Measurements from ENCODE around the gene TMEM26.
"Not testable (repeated sequence)": the region's sequence is repeated elsewhere in the genome, so short reads cannot be mapped to it uniquely, and the experiment has no call there.

Gene TMEM26

GRCh38 chr10:61408105-61408504 lies 45.1 kb downstream of the TMEM26 start:
- DNase-seq (ENCODE audit: low read depth): no peak
- no peak overlapping the region for H3K4me3 ChIP-seq (ENCODE audit: low read depth, low read length)

GRCh38 chr10:61406736-61407135 lies 46.4 kb downstream of the TMEM26 start:
- no peak overlapping the region for H3K4me3 ChIP-seq (ENCODE audit: low read depth, low read length)
- no peak for DNase-seq (ENCODE audit: low read depth)

GRCh38 chr10:61406242-61406641 lies 46.9 kb downstream of the TMEM26 start:
- DNase-seq (ENCODE audit: low read depth): no peak
- no peak overlapping the region for H3K4me3 ChIP-seq (ENCODE audit: low read depth, low read length)

- H3K4me3 ChIP-seq (ENCODE audit: low read depth, low read length): no peak overlapping the region
- peak; percentile 16 for DNase-seq (ENCODE audit: low read depth)
Observed at GRCh38 chr10:61404751-61405150, 48.4 kb downstream of the TMEM26 start.

- H3K4me3 ChIP-seq (ENCODE audit: low read depth, low read length): no peak overlapping the region
- DNase-seq (ENCODE audit: low read depth): no peak
Observed at GRCh38 chr10:61400524-61400923, 52.7 kb downstream of the TMEM26 start.

GRCh38 chr10:61399406-61399805 lies 53.8 kb downstream of the TMEM26 start:
- no peak overlapping the region for H3K4me3 ChIP-seq (ENCODE audit: low read depth, low read length)
- peak; percentile 21 for DNase-seq (ENCODE audit: low read depth)

GRCh38 chr10:61398366-61399129 lies 54.6 kb downstream of the TMEM26 start:
- no peak overlapping the region for H3K4me3 ChIP-seq (ENCODE audit: low read depth, low read length)
- no peak for DNase-seq (ENCODE audit: low read depth)

GRCh38 chr10:61397175-61397986 lies 55.8 kb downstream of the TMEM26 start:
- DNase-seq (ENCODE audit: low read depth): peak; percentile 25
- no peak overlapping the region for H3K4me3 ChIP-seq (ENCODE audit: low read depth, low read length)

- H3K4me3 ChIP-seq (ENCODE audit: low read depth, low read length): no peak overlapping the region
- no peak for DNase-seq (ENCODE audit: low read depth)
Observed at GRCh38 chr10:61391281-61391680, 61.9 kb downstream of the TMEM26 start.

- H3K4me3 ChIP-seq (ENCODE audit: low read depth, low read length): no peak overlapping the region
- no peak for DNase-seq (ENCODE audit: low read depth)
Observed at GRCh38 chr10:61390851-61391250, 62.3 kb downstream of the TMEM26 start.

- DNase-seq (ENCODE audit: low read depth): no peak
- no peak overlapping the region for H3K4me3 ChIP-seq (ENCODE audit: low read depth, low read length)
Observed at GRCh38 chr10:61389887-61390286, 63.3 kb downstream of the TMEM26 start.

- not testable (repeated sequence) for H3K4me3 ChIP-seq (ENCODE audit: low read depth, low read length); DNase-seq (ENCODE audit: low read depth)
Observed at GRCh38 chr10:61388986-61389385, 64.2 kb downstream of the TMEM26 start.

- no peak for DNase-seq (ENCODE audit: low read depth)
- no peak overlapping the region for H3K4me3 ChIP-seq (ENCODE audit: low read depth, low read length)
Observed at GRCh38 chr10:61385231-61386001, 67.8 kb downstream of the TMEM26 start.

- DNase-seq (ENCODE audit: low read depth); H3K4me3 ChIP-seq (ENCODE audit: low read depth, low read length): not testable (repeated sequence)
Observed at GRCh38 chr10:61381153-61381552, 72.0 kb downstream of the TMEM26 start.

GRCh38 chr10:61378865-61379264 lies 74.3 kb downstream of the TMEM26 start:
- DNase-seq (ENCODE audit: low read depth): no peak

GRCh38 chr10:61376908-61377368 lies 76.2 kb downstream of the TMEM26 start:
- H3K4me3 ChIP-seq (ENCODE audit: low read depth, low read length): no peak overlapping the region
- no peak for DNase-seq (ENCODE audit: low read depth)

More at GRCh38 chr10:61378865-61379264, 74.3 kb downstream of the TMEM26 start:
- H3K4me3 ChIP-seq (ENCODE audit: low read depth, low read length): no peak overlapping the region

GRCh38 chr10:61376377-61376776 lies 76.8 kb downstream of the TMEM26 start:
- H3K4me3 ChIP-seq (ENCODE audit: low read depth, low read length): no peak overlapping the region
- no peak for DNase-seq (ENCODE audit: low read depth)

GRCh38 chr10:61366365-61366764 lies 86.8 kb downstream of the TMEM26 start:
- DNase-seq (ENCODE audit: low read depth): no peak
- H3K4me3 ChIP-seq (ENCODE audit: low read depth, low read length): no peak overlapping the region

GRCh38 chr10:61364619-61365018 lies 88.6 kb downstream of the TMEM26 start:
- H3K4me3 ChIP-seq (ENCODE audit: low read depth, low read length): no peak overlapping the region
- DNase-seq (ENCODE audit: low read depth): no peak

- DNase-seq (ENCODE audit: low read depth): no peak
- H3K4me3 ChIP-seq (ENCODE audit: low read depth, low read length): no peak overlapping the region
Observed at GRCh38 chr10:61363006-61363405, 90.2 kb downstream of the TMEM26 start.

Measured in skeletal muscle cell (primary cell).